Astrocyte (in vitro differentiated cells and primary cell): ENCODE data around the gene DCTN1. TPM values are rescaled to one million over a fixed set of nuclear protein-coding genes. Genes with fewer than 3 reads are reported as not detected.

Experiments
- DNase-seq: peaks from one replicate; pipeline ENCODE4 v3.0.0-alpha.2; 2010; ENCODE audit warnings: low read depth
- FAIRE-seq: peaks from 2 replicates; lab custom pipeline; 2011; peaks lifted over from hg19 to GRCh38; lab: Jason Lieb, UNC
- H2AFZ ChIP-seq: 2 replicates; pipeline ENCODE4 v1.6.0; 2012; ENCODE audit warnings: low read depth, low read length, inconsistent platforms
- H3K27ac ChIP-seq: 2 replicates; pipeline ENCODE4 v1.5.1; 2011; ENCODE audit warnings: low read depth, low read length, inconsistent platforms
- H3K27me3 ChIP-seq: 2 replicates; pipeline ENCODE4 v1.6.0; 2011; ENCODE audit warnings: low read length, inconsistent platforms; ENCODE audit not compliant: insufficient read depth
- H3K36me3 ChIP-seq: 2 replicates; pipeline ENCODE4 v1.5.1; 2011; ENCODE audit warnings: low read length, inconsistent platforms; ENCODE audit not compliant: insufficient read depth
- H3K4me1 ChIP-seq: 2 replicates; pipeline ENCODE4 v1.5.1; 2011; ENCODE audit warnings: low read length, inconsistent platforms; ENCODE audit not compliant: insufficient read depth
- H3K4me2 ChIP-seq: 2 replicates; pipeline ENCODE4 v1.6.0; 2012; ENCODE audit warnings: low read length, inconsistent platforms
- H3K4me3 ChIP-seq: 2 replicates; pipeline ENCODE4 v1.5.1; 2011; ENCODE audit warnings: low read depth, mild to moderate bottlenecking, low read length, inconsistent platforms; ENCODE audit not compliant: insufficient read depth
- H3K79me2 ChIP-seq: 2 replicates; pipeline ENCODE4 v1.6.0; 2012; ENCODE audit warnings: mild to moderate bottlenecking, low read length, inconsistent platforms; ENCODE audit not compliant: insufficient read depth
- H3K9ac ChIP-seq: 2 replicates; pipeline ENCODE4 v1.6.0; 2012; ENCODE audit warnings: mild to moderate bottlenecking, low read length, inconsistent platforms
- H3K9me3 ChIP-seq: 2 replicates; pipeline ENCODE4 v1.5.1; 2012; ENCODE audit warnings: low read depth, mild to moderate bottlenecking, low read length, inconsistent platforms; ENCODE audit not compliant: insufficient read depth
- H4K20me1 ChIP-seq: 2 replicates; pipeline ENCODE4 v1.6.0; 2012; ENCODE audit warnings: low read length, inconsistent platforms; ENCODE audit not compliant: insufficient read depth
- H3K27ac Mint-ChIP-seq: one replicate; pipeline ENCODE4 v1.8.0; 2021; ENCODE audit warnings: mild to moderate bottlenecking, mixed read lengths; ENCODE audit not compliant: unreplicated experiment
- H3K27me3 Mint-ChIP-seq: one replicate; pipeline ENCODE4 v1.8.0; 2021; ENCODE audit warnings: low read depth, mixed read lengths; ENCODE audit not compliant: unreplicated experiment
- H3K36me3 Mint-ChIP-seq: one replicate; pipeline ENCODE4 v1.8.0; 2021; ENCODE audit warnings: low read depth, mixed read lengths; ENCODE audit not compliant: unreplicated experiment
- H3K4me1 Mint-ChIP-seq: one replicate; pipeline ENCODE4 v1.8.0; 2021; ENCODE audit warnings: low read depth, mixed read lengths; ENCODE audit not compliant: unreplicated experiment
- H3K4me3 Mint-ChIP-seq: one replicate; pipeline ENCODE4 v1.8.0; 2021; ENCODE audit warnings: mild to moderate bottlenecking, moderate library complexity, mixed read lengths; ENCODE audit not compliant: unreplicated experiment
- H3K9me3 Mint-ChIP-seq: one replicate; pipeline ENCODE4 v1.8.0; 2021; ENCODE audit warnings: mild to moderate bottlenecking, mixed read lengths; ENCODE audit not compliant: unreplicated experiment
- CTCF ChIP-seq: IDR thresholded peaks from 2 replicates; pipeline ENCODE4 v1.5.1; 2011; ENCODE audit warnings: low read depth, mild to moderate bottlenecking, inconsistent platforms, low read length, moderate library complexity; ENCODE audit not compliant: insufficient read depth
- EZH2 ChIP-seq: IDR thresholded peaks from 2 replicates; pipeline ENCODE4 v1.6.1; 2012; ENCODE audit warnings: mild to moderate bottlenecking, low read length, inconsistent platforms; ENCODE audit not compliant: insufficient read depth
- total RNA-seq: library from RNA; stranded (reverse); gene quantifications from 2 replicates; pipeline ENCODE4 v1.2.1, GENCODE V29; 2021

DCTN1 gene
- total RNA-seq, 1 donor from 2014 or later = 215 TPM

- Histone ChIP-seq H3K9ac (no peak overlapping the region), H3K4me3 (no peak overlapping the region), H4K20me1 (no peaks in the 10 kb centered on the region), H3K36me3 (no peaks in the 10 kb centered on the region), H3K4me2 (peak overlapping the region; percentile 78), H3K27ac (no peak overlapping the region), H3K4me1 (peaks cover 14% of the 10 kb centered on the region), H3K27me3 (peaks cover 8% of the 10 kb centered on the region), H2AFZ (peak overlapping the region; percentile 87), H3K79me2 (no peaks in the 10 kb centered on the region), H3K9me3 (no peaks in the 10 kb centered on the region)
- TF ChIP-seq EZH2 (no peak), CTCF (no peak)
- Mint-ChIP-seq H3K4me1 (peaks cover 1% of the 10 kb centered on the region), H3K4me3 (no peak overlapping the region), H3K9me3 (no peaks in the 10 kb centered on the region), H3K36me3 (no peaks in the 10 kb centered on the region), H3K27me3 (peaks cover 25% of the 10 kb centered on the region), H3K27ac (no peak overlapping the region)
- no peak for DNase-seq
- FAIRE-seq = no peak
Observed at GRCh38 chr2:74415762-74416395, 35.8 kb upstream of the DCTN1 start.

GRCh38 chr2:74414881-74415761, 35.0 kb upstream of the DCTN1 start:
- peaks cover 14% of the 10 kb centered on the region for H3K4me1 ChIP-seq
- H3K9ac ChIP-seq = no peak overlapping the region
- H3K4me3 Mint-ChIP-seq = no peak overlapping the region
- H3K9me3 Mint-ChIP-seq = no peaks in the 10 kb centered on the region
- H3K27ac ChIP-seq = no peak overlapping the region
- H4K20me1 ChIP-seq = no peaks in the 10 kb centered on the region
- H3K27ac Mint-ChIP-seq = no peak overlapping the region
- H3K36me3 ChIP-seq = no peaks in the 10 kb centered on the region
- FAIRE-seq (no peak), DNase-seq (no peak)
- H3K4me2 ChIP-seq = peak overlapping the region; percentile 78
- no peaks in the 10 kb centered on the region for H3K36me3 Mint-ChIP-seq
- H3K4me3 ChIP-seq = peak overlapping the region; percentile 38
- peaks cover 25% of the 10 kb centered on the region for H3K27me3 Mint-ChIP-seq
- H3K27me3 ChIP-seq = peaks cover 8% of the 10 kb centered on the region
- peak overlapping the region; percentile 87 for H2AFZ ChIP-seq
- peaks cover 3% of the 10 kb centered on the region for H3K4me1 Mint-ChIP-seq
- no peaks in the 10 kb centered on the region for H3K9me3 ChIP-seq
- TF ChIP-seq EZH2 (peak; percentile 43), CTCF (no peak)
- no peaks in the 10 kb centered on the region for H3K79me2 ChIP-seq
